ENCODE measurements around the gene SHC3.

SHC3 gene

DNA sequence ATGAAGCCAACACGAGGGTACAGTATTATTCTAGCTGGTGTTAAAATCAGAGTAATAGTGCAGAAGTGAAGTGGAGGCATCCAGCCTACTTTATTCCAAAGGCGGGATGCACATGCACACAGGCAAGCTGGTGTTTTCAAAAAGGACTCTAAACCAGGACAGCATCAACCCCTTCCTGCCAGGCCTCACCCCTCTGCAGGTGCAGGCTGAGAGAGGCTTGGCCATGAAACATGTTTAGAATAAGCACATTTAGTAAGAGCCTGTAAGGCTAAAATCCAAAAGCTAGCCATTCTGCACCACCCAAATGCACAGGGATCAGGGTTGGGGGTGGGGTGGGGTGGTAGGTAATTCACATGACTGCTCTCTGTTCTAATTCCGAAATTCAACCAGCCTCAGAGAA, 71.2 kb downstream of the SHC3 start:
- no peak for DNase-seq (ENCODE audit: low spot score)

DNA sequence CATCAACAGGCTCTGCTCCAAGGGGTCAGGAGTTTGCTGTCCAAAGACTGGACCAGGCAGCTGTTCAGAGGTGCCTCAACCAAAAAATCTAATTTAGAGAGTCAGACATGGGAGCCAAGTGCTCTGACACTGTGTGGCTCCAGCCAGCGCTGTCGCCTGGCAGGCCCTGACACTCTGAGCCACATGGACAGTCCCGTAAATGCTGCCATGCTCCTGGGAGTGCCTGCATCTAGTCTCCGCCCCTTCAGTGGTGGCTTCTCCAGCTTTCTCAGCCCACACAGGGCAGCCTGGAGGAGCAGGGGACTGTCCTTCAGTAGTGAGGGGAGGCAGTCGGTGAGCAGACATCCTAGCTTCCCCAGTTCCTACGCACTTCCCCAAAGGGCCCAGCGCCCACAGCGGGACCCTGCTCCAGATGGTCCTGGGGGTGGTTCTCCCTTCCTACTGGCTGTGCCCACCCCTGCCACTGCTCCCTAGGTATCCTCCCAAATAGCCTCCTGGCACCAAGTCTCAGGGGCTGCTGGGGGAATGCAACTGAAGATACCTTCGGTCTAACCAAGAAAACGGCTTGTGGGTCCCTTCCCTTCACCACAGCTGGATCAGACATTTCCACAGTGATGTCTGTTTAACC, 72.3 kb downstream of the SHC3 start:
- DNase-seq (ENCODE audit: low spot score), result no peak

GRCh38 chr9:89104821-89105220, 73.8 kb downstream of the SHC3 start:
- no peak for DNase-seq (ENCODE audit: low spot score)

DNA sequence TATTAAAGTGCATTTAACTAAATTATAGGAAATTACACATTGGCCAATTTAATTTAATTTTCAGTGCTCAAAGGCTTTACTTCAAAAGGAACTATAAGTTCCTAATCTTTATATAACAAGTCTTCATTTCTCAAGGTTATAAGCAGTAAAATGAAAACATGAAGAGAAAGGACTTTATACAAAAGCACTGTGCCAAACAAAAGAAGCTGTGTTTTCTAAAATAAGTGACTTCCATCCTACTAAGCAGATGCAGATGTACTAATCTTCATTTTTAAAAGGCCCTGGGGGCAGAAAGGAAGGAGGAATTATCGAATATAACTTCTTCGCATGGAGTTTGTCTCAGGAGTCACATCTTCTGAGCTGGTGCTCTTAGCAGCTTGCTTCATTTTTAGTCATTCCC, 81.4 kb downstream of the SHC3 start:
- DNase-seq (ENCODE audit: low spot score), result no peak

DNA sequence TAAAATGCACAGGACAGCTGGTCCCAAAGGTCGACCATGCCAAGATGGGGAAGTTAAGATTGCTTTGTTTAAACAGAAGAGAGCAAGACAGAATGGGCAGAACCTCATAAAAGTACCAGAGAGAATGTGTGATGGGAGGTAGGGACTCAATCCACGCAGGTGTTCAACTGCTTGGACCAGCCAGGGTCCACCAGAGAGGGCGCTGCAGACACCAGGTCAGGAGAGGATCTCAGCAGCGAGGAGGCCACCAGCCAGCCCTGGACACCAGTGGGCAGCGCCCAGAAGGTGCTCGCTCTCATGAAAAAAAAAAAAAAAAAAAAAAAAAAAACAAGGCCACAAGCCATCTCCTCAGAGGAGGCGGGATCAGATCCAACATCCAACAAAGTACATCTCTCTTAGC, 81.8 kb downstream of the SHC3 start:
- no peak for DNase-seq (ENCODE audit: low spot score)

- DNase-seq (ENCODE audit: low spot score), result no peak
Measured at GRCh38 chr9:89095761-89096528, 82.7 kb downstream of the SHC3 start.

DNA sequence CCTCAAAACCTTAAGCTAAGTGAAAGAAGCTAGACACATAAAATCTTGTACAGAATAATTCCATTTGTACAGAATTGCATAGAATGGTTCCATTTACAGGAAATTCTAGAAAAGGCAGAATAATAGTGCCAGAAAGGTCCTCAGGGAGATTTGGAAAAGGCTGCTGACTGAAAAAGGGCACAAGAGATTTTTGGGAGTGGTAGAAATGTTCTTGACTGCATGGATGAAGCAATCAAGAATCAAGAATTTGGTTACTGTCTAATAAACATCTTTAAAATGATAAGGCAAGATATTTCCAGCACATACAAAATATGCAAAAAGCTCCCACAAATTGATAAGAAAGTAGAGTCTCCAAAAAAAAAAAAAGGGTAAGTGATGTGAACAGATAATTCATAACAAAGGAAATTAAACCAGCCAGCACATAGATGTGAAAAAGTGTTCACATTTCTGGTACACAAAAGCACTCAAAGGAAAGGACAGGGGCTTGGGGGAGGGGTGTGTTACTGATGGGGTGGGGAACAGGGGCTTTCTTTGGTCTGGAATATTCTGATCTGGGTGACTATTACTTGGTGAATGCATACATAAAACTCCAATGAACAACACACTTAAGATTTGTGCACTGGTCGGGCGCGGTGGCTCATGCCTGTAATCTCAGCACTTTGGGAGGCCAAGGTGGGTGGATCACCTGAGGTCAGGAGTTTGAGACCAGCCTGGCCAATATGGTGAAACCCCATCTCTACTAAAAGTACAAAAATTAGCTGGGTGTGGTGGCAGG, 85.2 kb downstream of the SHC3 start:
- DNase-seq (ENCODE audit: low spot score), result no peak

GRCh38 chr9:89089176-89089575, 89.4 kb downstream of the SHC3 start:
- DNase-seq (ENCODE audit: low spot score), result no peak

DNA sequence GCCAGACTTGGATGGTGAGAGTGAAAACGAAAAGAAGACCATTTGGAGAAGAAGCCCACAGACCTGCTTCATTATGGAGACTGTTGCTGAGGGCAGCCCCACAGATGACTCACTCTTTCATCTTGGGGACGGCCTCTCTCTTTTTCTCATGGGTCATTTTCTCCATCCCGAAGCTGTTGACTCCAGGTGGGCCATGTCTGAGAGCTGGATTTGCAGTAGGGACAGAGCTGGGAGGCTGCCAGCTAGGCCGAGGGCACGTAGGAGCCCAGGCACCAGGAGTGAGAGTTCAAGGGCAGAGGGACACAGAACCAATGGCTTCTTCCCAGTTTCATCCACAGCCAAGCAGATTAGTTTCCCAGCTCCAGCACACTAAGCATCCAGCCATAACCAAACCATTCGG, 95.0 kb downstream of the SHC3 start:
- DNase-seq (ENCODE audit: low spot score), result no peak

DNA sequence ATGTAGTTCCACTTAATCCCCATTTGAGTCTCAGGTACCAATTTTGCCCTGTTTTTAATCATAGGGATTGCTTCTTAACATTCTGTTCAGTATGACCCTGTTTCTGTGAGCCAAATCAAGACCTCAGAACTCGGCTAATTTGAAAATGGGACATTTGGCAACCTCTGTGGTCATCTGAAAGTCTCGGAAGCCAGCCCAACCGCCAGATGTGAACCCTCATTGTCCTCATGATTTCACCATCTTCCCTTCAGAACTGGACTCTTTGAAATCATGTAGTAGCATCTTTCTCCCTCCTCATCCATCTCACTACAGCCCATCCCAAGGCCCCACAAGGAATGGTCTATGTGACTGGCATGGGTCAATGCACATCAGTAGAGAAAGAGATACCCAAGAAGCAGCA, 98.4 kb downstream of the SHC3 start:
- DNase-seq (ENCODE audit: low spot score), result no peak

DNA sequence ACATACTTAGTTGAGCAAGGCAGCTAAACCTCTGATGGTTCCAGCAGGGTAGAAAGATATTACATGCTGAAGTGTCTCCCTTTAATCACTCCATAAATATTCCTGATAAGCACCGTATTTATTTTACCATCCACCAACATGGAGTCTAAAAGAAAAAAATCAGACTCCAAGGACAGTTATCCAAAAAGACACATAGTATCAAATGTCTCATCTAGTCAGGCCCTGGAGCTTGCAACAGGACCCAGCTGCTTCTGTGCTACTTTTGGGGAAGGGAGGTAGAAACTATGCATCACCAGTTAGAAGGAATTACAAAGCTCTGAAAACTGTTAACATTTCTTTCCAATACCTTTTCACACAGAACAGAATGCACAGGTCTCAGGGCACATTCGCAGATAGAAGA, 99.2 kb downstream of the SHC3 start:
- no peak for DNase-seq (ENCODE audit: low spot score)

DNA sequence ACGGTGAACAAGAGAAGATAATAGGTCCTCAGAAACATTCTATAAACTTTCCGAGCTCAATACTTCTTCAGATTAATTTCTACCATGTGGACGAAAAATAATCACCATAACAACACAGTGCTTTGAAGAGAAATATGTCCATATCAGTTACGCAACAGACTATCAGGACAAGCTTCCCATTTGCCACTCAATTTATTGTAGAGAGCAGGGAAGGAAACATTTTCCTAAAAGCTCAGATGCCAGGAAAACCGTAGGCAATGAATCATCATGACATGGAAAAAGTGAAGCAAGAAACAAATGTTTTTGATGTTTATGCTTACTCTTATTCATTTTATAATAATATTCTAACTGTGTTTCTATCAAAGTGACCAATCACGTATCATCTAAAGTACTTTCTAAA, 99.8 kb downstream of the SHC3 start:
- DNase-seq (ENCODE audit: low spot score), result no peak

GRCh38 chr9:89078421-89078820, 100.2 kb downstream of the SHC3 start:
- DNase-seq (ENCODE audit: low spot score), result no peak

DNA sequence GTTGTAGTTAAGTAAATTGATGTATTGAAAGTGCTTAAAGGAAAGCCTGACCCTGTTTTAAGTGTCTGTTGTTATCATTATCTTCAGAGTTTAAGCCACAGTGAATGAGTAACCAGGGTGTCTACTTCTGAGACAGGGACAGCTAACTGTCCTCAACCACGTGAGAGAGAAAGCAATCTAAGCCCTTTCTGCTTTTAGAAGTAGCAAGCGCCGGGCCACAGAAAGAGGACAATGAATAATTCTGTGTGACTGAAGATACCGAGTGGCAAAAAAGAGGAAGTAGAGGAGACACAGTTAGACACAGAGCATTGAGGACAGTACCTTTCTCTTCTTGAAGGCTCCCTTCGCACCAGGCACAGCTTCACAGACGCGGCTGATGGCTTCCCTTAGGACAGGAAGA, 101.1 kb downstream of the SHC3 start:
- DNase-seq (ENCODE audit: low spot score), result no peak

DNA sequence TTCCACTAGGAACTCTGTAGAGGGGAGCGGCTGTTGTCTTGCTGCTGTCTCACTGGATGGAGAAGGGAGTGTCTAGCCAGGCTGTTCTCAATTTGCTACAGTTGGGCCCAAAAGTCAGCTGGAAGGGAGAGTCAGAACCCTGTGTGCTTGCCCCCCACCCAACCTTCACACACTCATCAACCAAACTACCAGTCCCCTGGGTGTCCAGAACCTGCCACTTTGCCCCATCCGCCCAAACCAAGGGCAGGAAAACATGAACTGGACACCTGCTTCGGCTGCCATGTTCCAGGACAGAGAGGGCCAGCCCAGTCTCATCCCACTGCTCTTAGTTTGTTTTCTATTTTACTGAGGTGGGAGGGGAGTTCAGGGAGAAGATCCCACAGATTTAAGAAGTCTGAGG, 105.2 kb downstream of the SHC3 start:
- no peak for DNase-seq (ENCODE audit: low spot score)

- DNase-seq (ENCODE audit: low spot score), result no peak
Measured at GRCh38 chr9:89071591-89071990, 107.0 kb downstream of the SHC3 start.

GRCh38 chr9:89066835-89067234, 111.8 kb downstream of the SHC3 start:
- DNase-seq (ENCODE audit: low spot score), result no peak

DNA sequence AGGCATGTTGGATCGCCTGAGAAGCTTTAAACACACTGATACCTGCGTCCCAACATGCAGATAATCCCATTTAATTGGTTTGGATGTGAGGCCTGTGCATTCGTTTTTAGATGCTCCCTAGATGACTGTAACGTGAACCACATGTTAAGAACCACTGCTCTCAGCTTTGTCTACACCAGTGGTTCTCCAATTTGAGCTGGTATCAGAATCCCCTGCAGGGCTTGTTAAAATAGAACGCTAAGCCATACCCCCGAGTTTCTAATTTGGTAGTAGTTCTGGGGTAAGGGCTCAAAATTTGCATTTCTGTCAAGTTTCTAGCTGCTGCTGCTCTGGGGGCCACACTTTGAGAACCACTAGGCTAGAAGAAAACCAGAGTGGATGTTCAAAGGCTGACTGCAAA, 112.7 kb downstream of the SHC3 start:
- DNase-seq (ENCODE audit: low spot score), result no peak

DNA sequence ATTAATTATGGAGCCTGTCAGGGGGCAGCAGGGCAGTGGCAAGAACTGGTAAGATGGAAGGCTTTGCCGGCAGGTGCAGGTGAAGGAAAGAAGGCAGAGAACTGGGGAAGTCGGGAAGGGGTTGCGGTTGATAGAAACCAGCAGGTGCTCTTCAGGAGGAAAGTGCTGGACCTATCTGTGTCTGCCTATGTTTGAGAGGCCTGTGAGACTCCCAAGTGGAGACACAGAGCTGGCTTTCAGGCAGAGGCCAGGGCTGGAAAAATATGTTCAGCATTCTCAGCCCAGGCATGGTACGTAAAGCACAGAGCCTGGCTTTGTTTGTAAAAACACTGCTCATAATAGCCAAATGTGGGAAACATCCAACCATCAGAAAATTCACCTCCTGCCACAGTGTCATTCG, 117.8 kb downstream of the SHC3 start:
- DNase-seq (ENCODE audit: low spot score), result no peak

DNA sequence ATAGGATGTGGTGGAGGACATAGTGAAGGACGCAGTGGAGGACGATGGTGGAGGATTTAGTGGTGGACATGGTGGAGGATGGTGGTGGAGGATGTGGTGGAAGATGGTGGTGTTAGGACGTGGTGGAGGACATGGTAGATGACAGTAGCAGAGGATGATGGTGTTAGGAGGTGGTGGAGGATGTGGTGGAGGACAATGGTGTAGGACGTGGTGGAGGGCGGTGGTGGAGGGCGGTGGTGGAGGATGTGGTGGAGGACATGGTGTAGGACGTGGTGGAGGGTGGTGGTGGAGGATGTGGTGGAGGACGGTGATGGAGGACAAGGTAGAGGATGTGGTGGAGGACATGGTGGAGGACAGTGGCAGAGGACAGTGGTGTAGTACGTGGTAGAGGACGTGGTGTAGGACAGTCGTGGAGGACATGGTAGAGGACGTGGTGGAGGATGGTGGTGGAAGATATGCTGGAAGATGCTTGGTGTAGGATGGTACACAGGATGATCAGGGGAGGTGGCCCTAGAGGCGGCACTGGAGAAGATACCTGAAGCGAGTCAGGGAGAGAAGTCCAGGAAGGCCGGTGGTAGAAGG, 118.6 kb downstream of the SHC3 start:
- DNase-seq (ENCODE audit: low spot score), result no peak

DNA sequence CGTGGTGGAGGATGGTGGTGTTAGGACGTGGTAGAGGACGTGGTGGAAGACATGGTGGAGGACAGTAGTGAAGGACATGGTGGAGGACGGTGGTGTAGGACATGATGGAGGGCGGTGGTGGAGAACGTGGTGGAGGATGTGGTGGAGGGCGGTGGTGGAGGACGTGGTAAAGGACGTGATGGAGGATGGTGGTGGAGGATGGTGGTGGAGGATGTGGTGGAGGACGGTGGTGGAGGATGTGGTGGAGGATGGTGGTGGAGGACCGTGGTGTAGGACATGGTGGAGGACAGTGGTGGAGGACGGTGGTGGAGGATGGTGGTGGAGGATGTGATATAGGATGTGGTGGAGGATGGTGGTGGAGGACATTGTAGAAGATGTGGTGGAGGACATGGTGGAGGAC, 119.7 kb downstream of the SHC3 start:
- DNase-seq (ENCODE audit: low spot score), result no peak

DNA sequence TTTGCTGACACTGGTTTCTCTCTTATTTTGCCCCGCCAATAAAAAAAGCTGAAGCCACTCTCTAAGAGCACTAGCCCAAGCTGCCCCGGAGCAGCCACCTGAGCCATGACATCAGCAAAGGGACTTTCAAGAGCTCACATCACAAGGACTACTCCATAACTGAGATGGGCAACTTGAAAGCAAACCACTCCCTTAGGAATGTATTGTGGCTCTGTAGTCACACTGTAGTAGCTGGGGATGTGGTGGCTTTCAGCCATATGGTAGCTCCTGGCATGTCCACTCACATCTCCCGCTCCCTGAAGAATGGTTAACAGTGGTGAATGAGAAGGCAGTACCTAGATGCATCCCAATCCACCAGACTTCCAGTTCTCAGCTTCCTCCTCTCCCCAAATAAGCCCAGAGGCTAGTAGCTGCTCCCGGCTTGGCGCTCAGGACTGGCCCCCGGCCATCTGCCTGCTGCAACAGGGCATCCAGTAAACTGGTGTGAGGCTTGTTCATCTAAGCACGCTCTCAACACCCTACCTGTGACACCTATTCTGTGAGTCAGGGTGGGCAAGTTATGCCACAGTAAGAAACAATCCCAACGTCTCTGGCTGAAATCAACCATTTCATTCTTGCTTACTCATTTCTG, 123.6 kb downstream of the SHC3 start:
- DNase-seq (ENCODE audit: low spot score), result no peak
